ENCODE results near the gene CDKN2D.
A peak's percentile ranks its signal among the peaks of the same experiment; 100 is the strongest.

Gene CDKN2D

DNA sequence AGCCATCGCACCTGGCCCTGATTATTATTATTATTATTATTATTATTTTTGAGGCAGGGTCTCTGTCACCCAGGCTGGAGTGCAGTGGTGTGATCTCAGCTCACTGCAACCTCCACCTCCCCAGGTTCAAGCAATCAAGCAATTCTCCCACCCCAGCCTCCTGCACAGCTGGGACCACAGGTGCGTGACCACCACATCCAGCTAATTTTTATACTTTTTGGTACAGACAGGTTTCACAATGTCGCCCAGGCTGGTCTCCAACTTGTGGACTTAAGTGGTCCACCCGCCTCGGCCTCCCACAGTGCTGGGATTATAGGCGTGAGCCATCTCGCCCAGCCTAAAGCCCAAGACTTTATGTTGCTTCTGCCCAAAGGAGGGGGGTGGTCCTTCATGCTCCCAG is 24.4 kb upstream of the CDKN2D start:
- no peaks in the 10 kb centered on the region for H3K9me2 ChIP-seq (replicated peaks; ENCODE audit: control insufficient read depth, low read length)
- H3K27me3 ChIP-seq (ENCODE audit: control insufficient read depth, low read length) = peaks cover 6% of the 10 kb centered on the region; the same call in 1 of the 2 replicates
- H3K79me2 ChIP-seq (ENCODE audit: control insufficient read depth, low read length) = no peaks in the 10 kb centered on the region
- peak overlapping the region; percentile 18 for H3K4me3 ChIP-seq (ENCODE audit: low read length)
- no peaks in the 10 kb centered on the region for H3K9me3 ChIP-seq (ENCODE audit: control insufficient read depth, insufficient read depth, low read length)
- H3K4me1 ChIP-seq (ENCODE audit: control insufficient read depth, low read length) = peaks cover 52% of the 10 kb centered on the region
- H3K36me3 ChIP-seq (ENCODE audit: control insufficient read depth, low read length) = no peaks in the 10 kb centered on the region
- H3K27ac ChIP-seq (ENCODE audit: low read depth, low read length) = peak overlapping the region; percentile 25; the same call in 1 of the 2 replicates
- peak overlapping the region; percentile 46 for H3K4me2 ChIP-seq (ENCODE audit: low read length)
- no peaks in the 10 kb centered on the region for H4K20me1 ChIP-seq (ENCODE audit: control insufficient read depth, insufficient read depth, low read depth, low read length)
- TF ChIP-seq EZH2phosphoT487 (IDR thresholded peaks at IDR 0.05; ENCODE audit: borderline replicate concordance, low read length) (no peak), CTCF (IDR thresholded peaks at IDR 0.05; ENCODE audit: low read depth, low read length, poor library complexity, severe bottlenecking) (no peak)
- 0 out of 2 replicates have a peak, but pooled peaks cover 5% of the 10 kb centered on the region for H3F3A ChIP-seq (ENCODE audit: control insufficient read depth, insufficient read depth)

GRCh38 chr19:10587839-10588150 is 19.0 kb upstream of the CDKN2D start:
- H4K20me1 ChIP-seq (ENCODE audit: control insufficient read depth, insufficient read depth, low read depth, low read length) = no peaks in the 10 kb centered on the region
- no peaks in the 10 kb centered on the region for H3K79me2 ChIP-seq (ENCODE audit: control insufficient read depth, low read length)
- no peaks in the 10 kb centered on the region for H3K9me2 ChIP-seq (replicated peaks; ENCODE audit: control insufficient read depth, low read length)
- H3K27me3 ChIP-seq (ENCODE audit: control insufficient read depth, low read length) = no peaks in the 10 kb centered on the region
- no peak overlapping the region for H3K4me3 ChIP-seq (ENCODE audit: low read length)
- H3K4me1 ChIP-seq (ENCODE audit: control insufficient read depth, low read length) = peaks cover 20% of the 10 kb centered on the region
- no peak overlapping the region for H3K27ac ChIP-seq (ENCODE audit: low read depth, low read length)
- H3K4me2 ChIP-seq (ENCODE audit: low read length) = no peak overlapping the region
- no peaks in the 10 kb centered on the region for H3K36me3 ChIP-seq (ENCODE audit: control insufficient read depth, low read length)
- no peaks in the 10 kb centered on the region for H3F3A ChIP-seq (ENCODE audit: control insufficient read depth, insufficient read depth)
- TF ChIP-seq EZH2phosphoT487 (IDR thresholded peaks at IDR 0.05; ENCODE audit: borderline replicate concordance, low read length) (no peak), CTCF (IDR thresholded peaks at IDR 0.05; ENCODE audit: low read depth, low read length, poor library complexity, severe bottlenecking) (no peak)
- H3K9me3 ChIP-seq (ENCODE audit: control insufficient read depth, insufficient read depth, low read length) = no peaks in the 10 kb centered on the region

DNA sequence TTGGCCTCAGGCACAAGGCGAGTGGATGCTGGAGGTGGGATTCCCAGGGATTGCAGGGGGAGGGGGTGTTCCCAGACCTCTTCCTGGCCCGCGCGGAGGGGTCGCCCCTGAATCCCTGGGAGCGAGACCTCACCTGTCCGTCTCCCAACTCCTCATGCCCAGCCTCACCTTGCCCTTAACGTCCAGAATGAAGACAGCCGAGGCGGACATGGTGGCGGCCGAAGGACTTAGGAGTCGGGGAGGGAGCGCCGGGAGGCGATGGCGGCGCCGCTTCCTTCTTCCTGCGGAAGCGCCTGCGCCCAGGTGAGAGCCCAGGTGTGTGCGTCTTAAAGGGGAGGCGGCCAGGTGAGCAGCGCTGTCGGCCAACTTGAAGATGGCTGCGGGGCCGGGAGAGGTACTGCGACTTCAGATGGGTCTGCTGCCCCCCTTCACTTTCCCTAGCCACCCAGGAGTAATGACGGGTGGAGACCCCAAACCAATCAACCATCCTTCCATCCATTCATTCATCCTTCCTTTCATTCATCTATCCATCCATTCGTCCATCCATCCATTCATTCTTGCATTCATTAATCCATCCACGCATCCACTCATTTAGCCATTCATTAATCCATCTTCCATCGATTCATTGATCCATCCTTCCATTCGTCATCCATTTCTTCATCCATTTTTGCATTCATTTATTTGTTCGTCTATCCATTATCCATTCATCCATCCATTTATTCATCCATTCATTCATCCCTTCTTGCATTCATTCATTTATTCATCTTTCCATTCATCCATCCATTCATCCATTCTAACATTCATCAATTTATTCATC is 18.5 kb upstream of the CDKN2D start, which contains the start of gene AP1M2:
AP1M2 (minus strand) TSS at position 291 of the 817 bp plus-strand sequence; CDS start at position 210, 81 bp downstream.
- no peaks in the 10 kb centered on the region for H3K9me2 ChIP-seq (replicated peaks; ENCODE audit: control insufficient read depth, low read length)
- H3F3A ChIP-seq (ENCODE audit: control insufficient read depth, insufficient read depth) = no peaks in the 10 kb centered on the region
- H3K4me1 ChIP-seq (ENCODE audit: control insufficient read depth, low read length) = peaks cover 14% of the 10 kb centered on the region
- H3K9me3 ChIP-seq (ENCODE audit: control insufficient read depth, insufficient read depth, low read length) = no peaks in the 10 kb centered on the region
- H3K36me3 ChIP-seq (ENCODE audit: control insufficient read depth, low read length) = no peaks in the 10 kb centered on the region
- H3K4me2 ChIP-seq (ENCODE audit: low read length) = no peak within 1 kb of the TSS
- H3K27ac ChIP-seq (ENCODE audit: low read depth, low read length) = no peak within 1 kb of the TSS
- TF ChIP-seq CTCF (IDR thresholded peaks at IDR 0.05; ENCODE audit: low read depth, low read length, poor library complexity, severe bottlenecking) (no peak), EZH2phosphoT487 (IDR thresholded peaks at IDR 0.05; ENCODE audit: borderline replicate concordance, low read length) (no peak)
- no peaks in the 10 kb centered on the region for H4K20me1 ChIP-seq (ENCODE audit: control insufficient read depth, insufficient read depth, low read depth, low read length)
- H3K27me3 ChIP-seq (ENCODE audit: control insufficient read depth, low read length) = no peaks in the 10 kb centered on the region
- H3K79me2 ChIP-seq (ENCODE audit: control insufficient read depth, low read length) = no peaks in the 10 kb centered on the region
- no peak within 1 kb of the TSS for H3K4me3 ChIP-seq (ENCODE audit: low read length)

All from DOHH2 (cell line).